Muscle of arm (tissue), 12 donors: ENCODE data around the gene HOXB3. TPM values are rescaled to one million over a fixed set of nuclear protein-coding genes. Genes with fewer than 3 reads are reported as not detected.

Source experiments
- DNase-seq: peaks from one replicate; pipeline ENCODE4 v3.0.0-alpha.2; 2013
- polyA plus RNA-seq, 12 donors: library from polyadenylated mRNA; unstranded; fragments of 120-200 nt; gene quantifications; one replicate each; pipeline ENCODE4 v1.2.1, GENCODE V29; 2013; ENCODE audit not compliant: insufficient read length in 12 of 12

The HOXB3 gene
- polyA plus RNA-seq, 12 donors = 4.0 to 42.9 (median 13.4) TPM; not detected in 1

GRCh38 chr17:48558831-48559121 lies 31.3 kb downstream of the HOXB3 start:
- DNase-seq = no peak

GRCh38 chr17:48558057-48558830 lies 31.8 kb downstream of the HOXB3 start:
- DNase-seq = no peak

GRCh38 chr17:48556576-48557401 lies 33.3 kb downstream of the HOXB3 start:
- no peak for DNase-seq

DNA sequence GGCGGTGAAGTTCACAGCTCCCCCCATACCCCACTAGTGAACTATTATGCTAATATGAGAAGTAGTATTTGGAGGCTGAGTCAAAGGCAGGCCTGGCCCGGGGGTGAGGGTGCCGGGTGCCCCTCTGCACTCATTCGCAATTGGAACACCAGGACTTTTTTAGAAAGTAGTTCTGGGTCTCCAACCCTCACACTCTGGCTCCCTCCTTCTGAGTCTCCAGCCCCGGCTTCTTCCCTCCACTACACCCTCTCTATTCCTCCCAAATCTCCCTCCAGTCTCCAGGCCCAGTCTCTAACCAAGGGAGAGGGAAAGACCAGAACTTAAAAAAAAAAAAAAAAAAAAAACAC lies 33.8 kb downstream of the HOXB3 start:
- DNase-seq = no peak

- peak; percentile 77 for DNase-seq
Observed at GRCh38 chr17:48555258-48556228, 34.5 kb downstream of the HOXB3 start.

DNA sequence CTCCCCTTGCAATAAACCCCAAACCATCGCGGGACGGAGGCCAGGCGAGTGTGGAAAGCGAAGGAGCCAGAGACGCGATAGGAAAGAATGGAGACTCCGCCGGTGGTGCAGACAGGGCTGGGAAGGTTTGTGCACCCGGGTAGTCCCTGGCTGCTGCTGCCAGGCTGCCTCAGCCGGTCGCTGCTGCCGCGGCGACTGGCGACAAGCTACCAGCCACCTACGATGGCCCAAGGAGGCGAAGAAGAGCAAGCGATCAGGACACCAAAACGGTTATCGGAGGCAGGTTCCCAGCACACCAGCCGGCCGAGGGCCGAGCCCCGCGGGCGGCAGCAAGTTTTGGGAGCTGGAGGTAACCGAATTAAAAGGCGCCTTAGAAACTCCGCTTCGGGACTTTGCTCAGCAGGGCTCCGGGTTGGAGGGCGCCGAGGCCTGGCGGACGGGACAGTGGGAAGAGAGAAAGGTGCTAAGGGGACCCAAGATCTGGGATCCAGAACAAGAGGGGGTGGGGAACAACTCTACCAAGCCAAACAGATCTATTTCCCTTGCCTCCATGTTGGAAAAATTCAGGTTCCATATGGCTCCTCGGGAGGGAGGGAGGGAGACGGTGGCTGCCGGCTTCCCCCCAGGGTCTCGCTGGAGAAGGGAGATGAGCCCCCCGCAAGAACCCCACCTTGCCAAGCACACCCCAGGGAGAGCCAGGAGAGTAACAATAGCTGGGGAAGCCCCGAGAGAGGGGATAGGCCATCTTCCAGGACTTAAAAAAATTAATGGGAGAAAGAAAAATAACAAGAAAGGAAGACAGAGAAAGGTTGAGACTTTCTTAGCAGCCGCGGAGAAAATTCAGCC lies 35.4 kb downstream of the HOXB3 start:
- DNase-seq = no peak

DNA sequence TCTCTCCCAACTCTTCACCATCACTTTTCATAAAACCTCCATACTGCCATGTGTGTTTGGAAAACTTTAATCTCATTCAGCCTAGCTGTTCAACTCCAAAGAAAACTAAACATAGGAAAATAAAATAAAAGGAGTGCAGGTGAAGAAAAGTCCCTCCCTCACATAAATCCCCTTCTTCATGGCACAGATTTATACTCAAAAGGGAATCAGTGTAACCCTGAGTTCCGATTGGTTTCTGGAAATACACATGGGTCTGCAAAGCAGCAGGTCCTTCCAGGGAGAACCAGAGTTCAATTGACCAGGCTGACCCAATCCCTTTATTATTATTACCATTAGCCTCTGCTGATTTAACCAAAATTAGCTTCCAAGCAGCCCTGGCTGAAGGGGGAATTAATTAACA lies 36.2 kb downstream of the HOXB3 start:
- no peak for DNase-seq

DNA sequence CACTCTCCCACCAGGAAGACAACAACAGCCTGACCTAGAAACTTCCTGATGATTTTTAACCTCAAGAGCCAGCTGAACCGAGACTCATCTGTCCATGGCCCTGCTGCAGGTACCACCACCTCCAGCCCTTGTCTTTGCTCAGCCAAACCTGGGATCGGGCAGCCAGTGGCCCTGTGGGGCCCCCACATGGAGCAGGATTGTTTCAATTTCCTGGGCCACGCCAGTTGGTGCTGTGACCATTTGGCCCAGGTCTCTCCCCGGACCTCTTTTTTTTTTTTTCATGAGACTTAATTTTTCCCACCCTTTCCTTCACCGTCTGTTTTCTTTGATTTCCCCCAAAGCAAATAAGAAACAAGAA lies 36.9 kb downstream of the HOXB3 start:
- DNase-seq = no peak

DNA sequence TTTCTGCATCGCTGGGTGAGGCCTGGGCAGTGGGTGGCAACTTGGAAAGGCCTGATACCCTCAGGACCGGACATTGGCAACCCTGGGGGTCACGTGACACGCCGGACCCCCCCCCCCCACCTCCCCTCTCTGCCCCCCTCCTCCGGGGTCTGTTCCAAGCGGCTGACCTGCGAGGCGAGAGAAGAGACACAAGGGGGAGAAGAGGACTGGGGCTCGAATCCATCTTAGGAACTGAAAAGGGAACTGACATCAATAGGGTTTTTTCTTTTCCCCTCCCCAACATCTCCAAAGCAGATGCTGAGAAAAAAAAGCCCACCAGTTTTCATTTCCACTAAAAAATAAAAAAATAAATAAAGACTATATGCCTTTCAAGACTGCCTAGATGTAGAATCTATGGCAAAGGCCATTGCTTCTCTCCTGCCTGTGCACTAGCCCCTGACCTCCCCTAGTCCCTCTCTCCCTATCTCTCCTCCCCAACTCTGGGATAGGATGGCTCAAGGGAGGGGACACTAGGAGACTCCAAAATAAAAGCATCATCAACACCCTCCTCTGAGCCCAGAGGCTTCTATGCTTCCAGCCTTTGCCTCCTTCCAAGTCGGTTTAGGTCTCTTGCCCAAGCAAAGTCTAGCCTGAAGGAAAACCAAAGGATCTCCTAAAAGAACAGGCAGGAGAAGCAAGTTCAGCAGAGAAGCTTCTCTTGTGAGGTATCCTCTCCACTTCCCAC lies 37.4 kb downstream of the HOXB3 start:
- DNase-seq = no peak

DNA sequence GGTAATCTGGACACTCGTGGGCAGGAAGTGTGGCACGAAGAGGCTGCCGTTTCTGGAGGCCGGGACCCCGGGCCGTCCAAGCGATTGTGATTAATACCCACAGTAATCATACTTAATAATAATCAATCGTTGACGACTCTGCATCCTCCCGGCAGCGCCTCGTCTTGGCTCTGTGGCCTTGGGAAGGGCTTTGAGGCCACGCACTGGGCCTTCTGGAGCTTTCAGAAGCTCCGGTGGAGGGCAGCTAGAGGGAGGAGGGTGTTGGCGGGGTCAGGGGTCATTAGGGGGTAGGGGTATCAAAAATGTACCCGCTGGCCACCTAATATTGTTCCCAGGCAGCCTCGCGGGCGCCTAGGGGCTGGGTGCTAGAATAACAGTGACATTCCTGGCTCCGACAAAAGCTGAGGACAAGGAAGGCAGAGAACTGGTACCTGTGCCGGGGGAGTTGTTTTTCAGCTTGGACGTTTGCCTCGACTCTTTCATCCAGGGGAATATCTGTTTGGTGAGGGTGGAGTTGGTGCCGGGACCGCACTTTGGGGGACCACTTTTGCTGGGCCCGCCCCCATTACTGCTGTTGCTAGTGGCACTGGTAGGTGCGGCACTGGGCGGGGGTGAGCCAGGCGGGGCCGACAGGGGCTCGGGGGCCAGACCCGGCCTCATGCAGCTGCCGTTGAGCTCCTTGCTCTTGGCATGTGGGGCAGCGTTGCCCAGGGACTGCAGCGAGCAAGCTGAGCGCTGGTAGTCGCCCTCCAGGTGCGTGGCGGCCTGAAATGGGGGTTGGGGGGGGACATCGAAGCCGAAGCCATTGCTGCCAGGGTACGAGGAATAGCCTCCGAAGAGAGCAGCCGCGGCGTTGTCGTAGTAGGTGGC lies 38.2 kb downstream of the HOXB3 start:
- DNase-seq = no peak

DNA sequence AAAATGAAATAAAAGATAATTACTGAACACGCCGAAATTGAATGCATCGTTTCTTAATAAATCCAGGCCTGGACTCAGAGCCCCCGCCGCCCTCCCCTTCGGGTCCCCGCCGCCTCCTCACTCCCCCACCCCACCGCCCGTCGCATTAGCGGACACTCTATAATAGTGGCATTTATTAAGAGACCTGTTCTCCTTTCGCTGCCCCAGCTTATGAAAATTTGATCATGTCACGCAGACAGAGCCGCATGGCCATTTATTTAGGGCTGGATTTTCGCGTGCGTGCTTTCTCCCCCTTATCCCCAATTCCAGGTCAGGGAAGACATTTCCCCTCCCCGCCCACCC lies 38.9 kb downstream of the HOXB3 start:
- DNase-seq = no peak

- DNase-seq = no peak
Observed at GRCh38 chr17:48550502-48551213, 39.4 kb downstream of the HOXB3 start.

GRCh38 chr17:48549914-48550501 lies 40.0 kb downstream of the HOXB3 start:
- no peak for DNase-seq

DNA sequence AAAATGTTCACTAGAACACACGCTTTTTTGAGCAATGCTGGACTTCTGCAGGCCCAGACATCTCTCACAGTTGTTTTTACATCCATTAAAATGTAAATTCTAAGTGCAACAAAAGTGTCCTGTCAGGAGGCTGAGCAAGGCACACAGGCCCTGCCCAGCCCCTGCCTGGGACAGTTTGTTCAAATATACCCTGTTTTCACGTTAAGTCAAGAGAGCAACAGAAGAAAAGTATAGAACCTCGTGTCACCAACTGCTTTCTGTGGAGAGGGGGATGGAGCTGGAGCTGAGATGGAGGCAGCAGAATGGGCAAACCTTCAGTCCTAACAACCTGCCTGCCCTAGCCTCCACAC lies 40.8 kb downstream of the HOXB3 start:
- DNase-seq = no peak

- no peak for DNase-seq
Observed at GRCh38 chr17:48548523-48549280, 41.3 kb downstream of the HOXB3 start.

DNA sequence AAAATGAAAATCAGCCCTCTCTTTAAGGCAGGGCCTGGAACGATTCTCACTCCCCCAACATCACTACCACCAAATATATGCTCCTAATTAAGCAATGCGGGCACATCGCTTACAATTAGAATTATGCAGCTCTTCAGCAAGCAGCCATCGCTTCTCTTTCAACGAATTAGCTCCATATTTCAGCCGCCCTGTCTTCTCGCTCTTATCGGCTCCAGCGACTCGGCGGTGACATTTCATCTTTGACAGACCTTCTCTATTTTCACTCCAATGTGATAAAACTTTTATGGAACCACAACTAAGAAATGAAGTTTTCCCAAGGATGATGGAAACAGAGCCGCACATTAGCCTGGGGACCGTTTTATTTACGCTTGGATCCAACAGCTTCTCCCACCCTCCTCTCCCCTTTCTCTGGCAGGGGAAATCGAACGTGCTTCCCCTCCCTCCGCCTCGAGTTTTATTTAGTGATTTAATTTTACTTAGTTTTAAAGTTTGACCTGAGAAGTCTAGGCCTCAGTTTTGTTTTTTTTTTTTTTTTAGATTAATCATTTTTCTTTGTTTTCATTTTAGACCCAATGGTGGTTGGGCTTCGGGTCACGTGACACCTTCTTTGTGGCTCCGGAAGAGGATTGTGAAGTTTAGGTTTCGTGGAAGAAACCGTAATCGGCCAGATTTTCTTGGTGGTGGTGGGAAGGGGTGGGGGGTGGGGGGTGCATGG lies 42.1 kb downstream of the HOXB3 start:
- no peak for DNase-seq
